ENCODE measurements around the gene KRT36. TPM values are rescaled to one million over a fixed set of nuclear protein-coding genes. Genes with fewer than 3 reads are reported as not detected.

Gene KRT36
- total and polyA plus RNA-seq, 12 donors: 0.28 TPM; not detected in 11

GRCh38 chr17:41529491-41529915 lies 39.8 kb upstream of the KRT36 start:
- Histone ChIP-seq H3K4me3 (no peak overlapping the region), H3K4me1 (replicated peaks in 1 of 2) (peaks cover 5 to 25% of the 10 kb centered on the region in 2 donors), H3K27ac (peak overlapping the region in 3 of 5 donors; percentile 14 to 82 (median 63)), H3K27me3 (peaks cover 20% of the 10 kb centered on the region), H3K9me3 (replicated peaks in 1 of 3) (no peaks in the 10 kb centered on the region), H3K36me3 (replicated peaks in 1 of 2) (no peaks in the 10 kb centered on the region)
- TF ChIP-seq POLR2A (IDR thresholded peaks at IDR 0.05) (no peak), CTCF (IDR thresholded peaks at IDR 0.05) (no peak)
- DNase-seq: no peak
- WGBS, 4 donors: 76 to 86% (median 84%) methylated on average over 5 of the region's 5 CpGs
- intact Hi-C loops (cut with DNase I): no loop called here

- DNase-seq: no peak
- Histone ChIP-seq H3K36me3 (replicated peaks in 1 of 2) (no peaks in the 10 kb centered on the region), H3K4me1 (replicated peaks in 1 of 2) (peaks cover 5 to 25% of the 10 kb centered on the region in 2 donors), H3K27ac (peak overlapping the region in 1 of 5 donors; percentile 82), H3K27me3 (peaks cover 20% of the 10 kb centered on the region), H3K9me3 (replicated peaks in 1 of 3) (no peaks in the 10 kb centered on the region), H3K4me3 (no peak overlapping the region)
- 75 to 81% (median 79%) methylated on average over 10 of the region's 10 CpGs for WGBS, 4 donors
- TF ChIP-seq POLR2A (IDR thresholded peaks at IDR 0.05) (no peak), CTCF (IDR thresholded peaks at IDR 0.05) (no peak)
- intact Hi-C loops (cut with DNase I): no loop called here
Measured at GRCh38 chr17:41528959-41529353, 39.2 kb upstream of the KRT36 start.

- Histone ChIP-seq H3K4me1 (replicated peaks in 1 of 2) (peaks cover 5 to 25% of the 10 kb centered on the region in 2 donors), H3K27ac (peak overlapping the region in 2 of 5 donors; percentile 45 to 82), H3K27me3 (peaks cover 20% of the 10 kb centered on the region), H3K36me3 (replicated peaks in 1 of 2) (no peaks in the 10 kb centered on the region), H3K4me3 (peak overlapping the region in 1 of 4 donors; percentile 25), H3K9me3 (replicated peaks in 1 of 3) (no peaks in the 10 kb centered on the region)
- intact Hi-C loops (cut with DNase I): no loop called here
- WGBS, 4 donors: 13 to 23% (median 18%) methylated on average over 34 to 62 of the region's 62 CpGs
- peak in 1 of 7 donors; percentile 70 for DNase-seq
- no peak for TF ChIP-seq CTCF (IDR thresholded peaks at IDR 0.05)
Measured at GRCh38 chr17:41527063-41528023, 37.6 kb upstream of the KRT36 start.

- DNase-seq: no peak
- 91 to 95% (median 93%) methylated on average over 11 of the region's 11 CpGs; no CpG with 5 or more reads in 1 of the 4 donors for WGBS, 4 donors
- Histone ChIP-seq H3K9me3 (replicated peaks in 1 of 3) (no peaks in the 10 kb centered on the region), H3K36me3 (replicated peaks in 1 of 2) (no peaks in the 10 kb centered on the region), H3K4me3 (no peak overlapping the region), H3K27ac (no peak overlapping the region), H3K4me1 (replicated peaks in 1 of 2) (peaks cover 0 to 8% of the 10 kb centered on the region in 2 donors), H3K27me3 (peaks cover 20% of the 10 kb centered on the region)
- TF ChIP-seq POLR2A (IDR thresholded peaks at IDR 0.05): no peak
- no peak for TF ChIP-seq CTCF (IDR thresholded peaks at IDR 0.05)
- intact Hi-C loops (cut with DNase I): no loop called here
Measured at GRCh38 chr17:41524261-41524660, 34.6 kb upstream of the KRT36 start.

Measured in adrenal gland (tissue), 12 donors.